ENCODE results near the gene NLGN1.

- TF ChIP-seq CTCF (IDR thresholded peaks at IDR 0.05; ENCODE audit: poor library complexity) (no peak), EZH2 (IDR thresholded peaks at IDR 0.05; ENCODE audit: borderline replicate concordance) (no peak)
These were observed 750.3 kb downstream of the NLGN1 start for GRCh38 chr3:174147798-174148197.

All from hepatocyte (in vitro differentiated cells).